H1 (cell line): ENCODE data around the gene CST6. TPM values are rescaled to one million over a fixed set of nuclear protein-coding genes. Genes with fewer than 3 reads are reported as not detected.

Experiments used
- CTCF ChIA-PET: fragments of 300-600 bp; sonication (Branson Sonifier 250); formaldehyde crosslinking; loops from one replicate; lab custom pipeline; 2021; ENCODE audit not compliant: partially characterized antibody; lab: Charles Lee
- POLR2A ChIA-PET: fragments of 300-600 bp; sonication (Branson Sonifier 250); formaldehyde crosslinking; loops from one replicate; lab custom pipeline; 2021; ENCODE audit warnings: inconsistent platforms; ENCODE audit not compliant: partially characterized antibody; lab: Charles Lee
- DNase-seq, 2 experiments: peaks; one replicate each; pipeline versions ENCODE4 v3.0.0 to v3.0.0-alpha.2; 2010 to 2022; ENCODE audit warnings: low spot score in 2 of 2, low read depth in 1 of 2, mixed read lengths in 1 of 2
- FAIRE-seq: peaks from 2 replicates; lab custom pipeline; 2011; peaks lifted over from hg19 to GRCh38; lab: Jason Lieb, UNC
- H2AFZ ChIP-seq: 2 replicates; pipeline ENCODE4 v1.8.1; 2012; ENCODE audit warnings: low read length, inconsistent platforms
- H2AK5ac ChIP-seq: 2 replicates; pipeline ENCODE4 v1.6.1; 2013; ENCODE audit warnings: low read depth, low read length
- H2BK120ac ChIP-seq: replicated peaks from 2 replicates; pipeline ENCODE3; 2013; ENCODE audit warnings: low read depth, low read length, inconsistent platforms
- H2BK12ac ChIP-seq: 2 replicates; pipeline ENCODE4 v1.6.1; 2013; ENCODE audit warnings: low read depth, low read length
- H2BK15ac ChIP-seq: 2 replicates; pipeline ENCODE4 v1.6.1; 2013; ENCODE audit warnings: low read length
- H2BK20ac ChIP-seq: 2 replicates; pipeline ENCODE4 v1.6.1; 2013; ENCODE audit warnings: low read length
- H2BK5ac ChIP-seq: 2 replicates; pipeline ENCODE4 v1.6.1; 2013; ENCODE audit warnings: low read depth, low read length
- H3K14ac ChIP-seq: 2 replicates; pipeline ENCODE4 v1.6.1; 2013; ENCODE audit warnings: inconsistent platforms; ENCODE audit not compliant: insufficient read length
- H3K18ac ChIP-seq: 2 replicates; pipeline ENCODE4 v1.6.1; 2013; ENCODE audit warnings: low read length; ENCODE audit errors: extremely low read depth
- H3K23ac ChIP-seq: 2 replicates; pipeline ENCODE4 v1.6.1; 2013; ENCODE audit warnings: inconsistent platforms; ENCODE audit not compliant: insufficient read length
- H3K23me2 ChIP-seq: 2 replicates; pipeline ENCODE4 v1.6.1; 2013; ENCODE audit warnings: low read depth, low read length
- H3K27ac ChIP-seq: 2 replicates; pipeline ENCODE4 v1.6.1; 2011; ENCODE audit warnings: low read depth, low read length, inconsistent platforms
- H3K27me3 ChIP-seq, 4 experiments: replicated peaks in 1 of 4; 1 replicate in 1 of 4; 2 replicates in 3 of 4; pipeline versions ENCODE4 v1.6.1 to v1.8.1; 2011 to 2013; ENCODE audit warnings: low read length in 3 of 4, mild to moderate bottlenecking in 3 of 4, inconsistent platforms in 2 of 4, mixed read lengths in 2 of 4, moderate library complexity in 1 of 4; ENCODE audit not compliant: control insufficient read depth in 3 of 4, insufficient read depth in 3 of 4; ENCODE audit errors: extremely low read depth in 1 of 4
- H3K36me3 ChIP-seq, 4 experiments: 2 replicates each; pipeline versions ENCODE4 v1.6.1 to v1.8.1; 2011 to 2013; ENCODE audit warnings: mild to moderate bottlenecking in 4 of 4, low read length in 3 of 4, moderate library complexity in 2 of 4, control low read depth in 1 of 4, inconsistent platforms in 1 of 4; ENCODE audit not compliant: insufficient read depth in 4 of 4, control insufficient read depth in 2 of 4
- H3K4ac ChIP-seq: replicated peaks from 2 replicates; pipeline ENCODE3; 2013; ENCODE audit warnings: low read length, low read depth, mixed read lengths, inconsistent platforms; ENCODE audit not compliant: insufficient read length
- H3K4me1 ChIP-seq, 4 experiments: replicated peaks in 1 of 4; 1 replicate in 1 of 4; 2 replicates in 3 of 4; pipeline versions ENCODE4 v1.6.1 to v1.8.1; 2011 to 2013; ENCODE audit warnings: low read length in 3 of 4, inconsistent platforms in 2 of 4, mixed read lengths in 1 of 4; ENCODE audit not compliant: insufficient read depth in 4 of 4, control insufficient read depth in 3 of 4
- H3K4me2 ChIP-seq, 2 experiments: 2 replicates each; pipeline versions ENCODE4 v1.6.1 to v1.8.1; 2011 to 2013; ENCODE audit warnings: low read depth in 2 of 2, low read length in 2 of 2, control low read depth in 1 of 2, inconsistent platforms in 1 of 2, mild to moderate bottlenecking in 1 of 2; ENCODE audit not compliant: insufficient read depth in 1 of 2
- H3K4me3 ChIP-seq, 4 experiments: fragments of 200-600, 300-600 bp in 1 of 4; sonication (generic), shearing (Covaris generic), sonication (Bioruptor Twin) in 1 of 4; 2 replicates each; pipeline versions ENCODE4 v1.5.1 to v1.8.1; 2011 to 2016; ENCODE audit warnings: low read length in 4 of 4, low read depth in 3 of 4, control low read depth in 2 of 4, inconsistent platforms in 2 of 4, mild to moderate bottlenecking in 2 of 4, mixed read lengths in 1 of 4, moderate library complexity in 1 of 4; ENCODE audit not compliant: insufficient read depth in 2 of 4; ENCODE audit errors: extremely low read depth in 1 of 4
- H3K56ac ChIP-seq: replicated peaks from 2 replicates; pipeline ENCODE3; 2013; ENCODE audit warnings: low read depth, mild to moderate bottlenecking, mixed read lengths, low read length, inconsistent platforms; ENCODE audit not compliant: insufficient read length
- H3K79me1 ChIP-seq: 2 replicates; pipeline ENCODE4 v1.6.1; 2013; ENCODE audit warnings: low read depth, low read length, control low read depth
- H3K79me2 ChIP-seq, 2 experiments: 2 replicates each; pipeline versions ENCODE4 v1.6.1 to v1.8.1; 2012 to 2013; ENCODE audit warnings: low read length in 2 of 2, mild to moderate bottlenecking in 2 of 2, inconsistent platforms in 1 of 2; ENCODE audit not compliant: insufficient read depth in 2 of 2, control insufficient read depth in 1 of 2
- H3K9ac ChIP-seq, 4 experiments: replicated peaks in 1 of 4; 1 replicate in 1 of 4; 2 replicates in 3 of 4; pipeline versions ENCODE4 v1.6.1 to v1.8.1; 2011 to 2013; ENCODE audit warnings: low read depth in 3 of 4, low read length in 3 of 4, control low read depth in 2 of 4, mild to moderate bottlenecking in 2 of 4, moderate library complexity in 2 of 4, inconsistent platforms in 1 of 4; ENCODE audit errors: extremely low read depth in 1 of 4
- H3K9me3 ChIP-seq, 2 experiments: 2 replicates each; pipeline versions ENCODE4 v1.6.1 to v1.8.1; 2012 to 2013; ENCODE audit warnings: mild to moderate bottlenecking in 2 of 2, moderate library complexity in 2 of 2, control low read depth in 1 of 2, inconsistent platforms in 1 of 2, low read depth in 1 of 2, low read length in 1 of 2, mixed read lengths in 1 of 2; ENCODE audit not compliant: insufficient read depth in 2 of 2
- H4K20me1 ChIP-seq, 2 experiments: replicated peaks in 1 of 2; 2 replicates each; pipeline versions ENCODE3 to v1.8.1; 2011 to 2013; ENCODE audit warnings: inconsistent platforms in 2 of 2, low read length in 2 of 2, mild to moderate bottlenecking in 1 of 2; ENCODE audit not compliant: insufficient read depth in 2 of 2, control insufficient read depth in 1 of 2
- H4K5ac ChIP-seq: 2 replicates; pipeline ENCODE4 v1.6.1; 2013; ENCODE audit warnings: low read length, low read depth, mixed read lengths, inconsistent platforms; ENCODE audit not compliant: insufficient read length
- H4K8ac ChIP-seq: 2 replicates; pipeline ENCODE4 v1.8.0; 2013; ENCODE audit warnings: mild to moderate bottlenecking, moderate library complexity, low read length, inconsistent platforms; ENCODE audit not compliant: insufficient read depth; ENCODE audit errors: extremely low read depth
- H4K91ac ChIP-seq: replicated peaks from 2 replicates; pipeline ENCODE3; 2013; ENCODE audit warnings: low read length, mixed read lengths, inconsistent platforms; ENCODE audit not compliant: insufficient read length
- HDAC2 ChIP-seq, 2 experiments: fragments of 300-600 bp in 1 of 2; sonication (generic) in 1 of 2; IDR thresholded peaks; 2 replicates each; pipeline ENCODE4 v1.6.1; 2011 to 2012; ENCODE audit warnings: low read depth in 2 of 2, low read length in 2 of 2, mild to moderate bottlenecking in 2 of 2, moderate library complexity in 2 of 2, borderline replicate concordance in 1 of 2, inconsistent platforms in 1 of 2
- JUND ChIP-seq: IDR thresholded peaks from 2 replicates; pipeline ENCODE4 v1.6.1; 2011; ENCODE audit warnings: mild to moderate bottlenecking, improper control_type of control experiment, low read length
- KDM5A ChIP-seq: fragments of 200-600 bp; IDR thresholded peaks from 2 replicates; pipeline ENCODE4 v1.7.1; 2012; ENCODE audit warnings: mild to moderate bottlenecking, low read length, inconsistent platforms, mixed read lengths
- MAFK ChIP-seq: IDR thresholded peaks from 2 replicates; pipeline ENCODE4 v1.6.1; 2012; ENCODE audit warnings: low read depth, mild to moderate bottlenecking, improper control_type of control experiment, low read length
- RAD21 ChIP-seq, 2 experiments: IDR thresholded peaks in 1 of 2; conservative IDR thresholded peaks in 1 of 2; 2 replicates each; pipeline ENCODE4 v1.6.1; 2011; ENCODE audit warnings: low read depth in 2 of 2, low read length in 2 of 2, improper control_type of control experiment in 1 of 2, inconsistent platforms in 1 of 2, mild to moderate bottlenecking in 1 of 2, moderate library complexity in 1 of 2
- SIN3A ChIP-seq, 2 experiments: IDR thresholded peaks in 1 of 2; conservative IDR thresholded peaks in 1 of 2; 2 replicates each; pipeline ENCODE4 v1.6.1; 2011 to 2012; ENCODE audit warnings: low read length in 2 of 2, improper control_type of control experiment in 1 of 2, low read depth in 1 of 2, mild to moderate bottlenecking in 1 of 2
- SP1 ChIP-seq: IDR thresholded peaks from 2 replicates; pipeline ENCODE4 v1.6.1; 2011; ENCODE audit warnings: low read depth, low read length
- SP2 ChIP-seq: IDR thresholded peaks from 2 replicates; pipeline ENCODE4 v1.6.1; 2012; ENCODE audit warnings: mild to moderate bottlenecking, low read length, inconsistent platforms
- SP4 ChIP-seq: IDR thresholded peaks from 2 replicates; pipeline ENCODE4 v1.6.1; 2012; ENCODE audit warnings: low read length, inconsistent platforms
- WGBS, 2 experiments: shearing (Covaris generic) in 1 of 2; methylation state at CpG; one replicate each; pipeline versions ENCODE4 v1.1.6 to v1.1.7; 2013 to 2015; ENCODE audit warnings: low lambda C conversion rate in 2 of 2, mixed read lengths in 2 of 2, inconsistent platforms in 1 of 2, low coverage in 1 of 2, missing lambda C conversion rate in 1 of 2; ENCODE audit not compliant: insufficient replicate concordance in 2 of 2, insufficient coverage in 1 of 2, insufficient read length in 1 of 2; ENCODE audit errors: extremely low coverage in 1 of 2, missing lambda C conversion rate in 1 of 2; 5-methylcytosine and 5-hydroxymethylcytosine counted together
- polyA plus RNA-seq, 7 experiments: library from polyadenylated mRNA; depleted of rRNA in 3 of 7; stranded (reverse) in 5 of 7; unstranded in 2 of 7; fragments of >200 nt in 5 of 7; fragments of 200-250 nt in 2 of 7; gene quantifications; 1 replicate in 5 of 7; 2 replicates in 1 of 7; 4 replicates in 1 of 7; pipeline versions ENCODE4 v1.2.1 to v1.2.3, GENCODE V29; 2011 to 2013; ENCODE audit warnings: missing spikeins in 2 of 7, mixed read lengths in 2 of 7
- total RNA-seq: library from RNA; stranded (reverse); fragmentation: NEBNext Ultra II Directional; extraction: Animal tissue kit (Norgen Biotek cat#: 25700); gene quantifications from 2 replicates; pipeline ENCODE4 v1.2.1, GENCODE V29; 2021
- TF ChIP-seq, protein P1 (sequence below): IDR thresholded peaks from 2 replicates; pipeline ENCODE4 v1.6.1; 2012; ENCODE audit warnings: inconsistent platforms
- TF ChIP-seq, protein P2 (sequence below): IDR thresholded peaks from 2 replicates; pipeline ENCODE4 v1.6.1; 2012; ENCODE audit warnings: low read length, inconsistent platforms

The CST6 gene
- total and polyA plus RNA-seq, 2 of the 8 experiments (the other 6 are each of a cell fraction or from before 2014, with no cell fraction given): 1.6 to 7.6 TPM

DNA sequence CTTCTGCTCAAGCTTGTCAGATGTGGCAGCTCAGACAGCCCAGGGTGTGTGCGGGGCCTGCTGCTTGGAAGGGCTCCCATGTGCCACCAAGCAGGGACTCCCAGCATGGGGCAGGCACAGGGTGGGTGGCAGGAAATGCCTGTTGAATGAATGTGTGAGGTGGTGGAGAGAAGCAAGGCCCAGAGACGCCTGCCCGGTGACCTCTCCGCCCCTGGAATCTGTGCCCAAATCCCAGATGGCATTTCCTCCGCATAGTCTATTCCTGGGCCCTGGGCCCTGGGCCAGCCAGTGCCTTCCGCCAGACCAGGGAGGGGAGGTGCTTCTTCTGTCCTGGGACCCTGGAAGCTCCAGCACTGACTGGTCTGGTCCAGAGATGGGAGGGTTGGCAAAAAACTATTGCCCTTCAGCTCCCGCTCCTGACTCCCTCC is 3.7 kb downstream of the CST6 start:
- no peak overlapping the region for H2BK20ac ChIP-seq
- H3K79me2 ChIP-seq: no peaks in the 10 kb centered on the region
- H4K91ac ChIP-seq: no peak overlapping the region
- H2AFZ ChIP-seq: no peak overlapping the region
- no peak overlapping the region for H2BK12ac ChIP-seq
- no peak overlapping the region for H3K56ac ChIP-seq
- DNase-seq: no peak
- H3K4ac ChIP-seq: no peak overlapping the region
- no peak overlapping the region for H3K23ac ChIP-seq
- H4K20me1 ChIP-seq: no peaks in the 10 kb centered on the region
- POLR2A ChIA-PET: interaction anchor here (1.1 to 1.2 kb wide), 2 partner anchors 13 to 295 kb away, joined by 3 to 5 read pairs; partner anchors contain the start of genes BANF1, EIF1AD and RNASEH2C
- CTCF ChIA-PET: interaction anchor here (1.1 to 1.6 kb wide), 3 partner anchors 9 to 131 kb away, joined by 3 to 4 read pairs (median 3); partner anchors contain the start of gene FIBP
- H2AK5ac ChIP-seq: no peak overlapping the region
- peaks cover 0 to 8% (median 5%) of the 10 kb centered on the region in 4 experiments; a peak in 5 of 7 replicates for H3K4me1 ChIP-seq
- H3K23me2 ChIP-seq: peaks cover 2% of the 10 kb centered on the region; the same call in 1 of the 2 replicates
- no peak overlapping the region for H4K5ac ChIP-seq
- no peak overlapping the region for H3K4me2 ChIP-seq
- no peak overlapping the region for H2BK120ac ChIP-seq
- H3K36me3 ChIP-seq: no peaks in the 10 kb centered on the region
- no peak for FAIRE-seq
- no peak overlapping the region for H3K27ac ChIP-seq
- H3K27me3 ChIP-seq: peaks cover 6 to 27% (median 23%) of the 10 kb centered on the region in 4 experiments
- no peaks in the 10 kb centered on the region for H3K9me3 ChIP-seq
- no peaks in the 10 kb centered on the region for H3K79me1 ChIP-seq
- no peak overlapping the region for H3K4me3 ChIP-seq
- no peak overlapping the region for H2BK5ac ChIP-seq
- no peak overlapping the region for H3K18ac ChIP-seq
- H2BK15ac ChIP-seq: no peak overlapping the region
- H3K9ac ChIP-seq: no peak overlapping the region
- no peak overlapping the region for H4K8ac ChIP-seq
- no peak overlapping the region for H3K14ac ChIP-seq
- 97% methylated on average over 7 of the region's 7 CpGs; no CpG with 5 or more reads in 1 of the 2 experiments for WGBS, 2 experiments
- no peak for TF ChIP-seq SP4
- TF ChIP-seq MAFK: no peak
- TF ChIP-seq SIN3A (conservative IDR thresholded peaks at IDR 0.05 in 1 of 2, IDR thresholded peaks at IDR 0.05 in 1 of 2; ENCODE audit: low read depth in 1 of 2, low read length in 2 of 2): no peak
- TF ChIP-seq HDAC2 (IDR thresholded peaks at IDR 0.05; ENCODE audit: borderline replicate concordance in 1 of 2, low read depth in 2 of 2, low read length in 2 of 2): no peak
- no peak for TF ChIP-seq SP1
- TF ChIP-seq, protein P1, sequence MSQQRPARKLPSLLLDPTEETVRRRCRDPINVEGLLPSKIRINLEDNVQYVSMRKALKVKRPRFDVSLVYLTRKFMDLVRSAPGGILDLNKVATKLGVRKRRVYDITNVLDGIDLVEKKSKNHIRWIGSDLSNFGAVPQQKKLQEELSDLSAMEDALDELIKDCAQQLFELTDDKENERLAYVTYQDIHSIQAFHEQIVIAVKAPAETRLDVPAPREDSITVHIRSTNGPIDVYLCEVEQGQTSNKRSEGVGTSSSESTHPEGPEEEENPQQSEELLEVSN: no peak
- no peak for TF ChIP-seq RAD21 (IDR thresholded peaks at IDR 0.05 in 1 of 2, conservative IDR thresholded peaks at IDR 0.05 in 1 of 2; ENCODE audit: low read depth in 2 of 2, low read length in 2 of 2)
- TF ChIP-seq SP2: no peak
- TF ChIP-seq JUND: no peak
- TF ChIP-seq, protein P2, sequence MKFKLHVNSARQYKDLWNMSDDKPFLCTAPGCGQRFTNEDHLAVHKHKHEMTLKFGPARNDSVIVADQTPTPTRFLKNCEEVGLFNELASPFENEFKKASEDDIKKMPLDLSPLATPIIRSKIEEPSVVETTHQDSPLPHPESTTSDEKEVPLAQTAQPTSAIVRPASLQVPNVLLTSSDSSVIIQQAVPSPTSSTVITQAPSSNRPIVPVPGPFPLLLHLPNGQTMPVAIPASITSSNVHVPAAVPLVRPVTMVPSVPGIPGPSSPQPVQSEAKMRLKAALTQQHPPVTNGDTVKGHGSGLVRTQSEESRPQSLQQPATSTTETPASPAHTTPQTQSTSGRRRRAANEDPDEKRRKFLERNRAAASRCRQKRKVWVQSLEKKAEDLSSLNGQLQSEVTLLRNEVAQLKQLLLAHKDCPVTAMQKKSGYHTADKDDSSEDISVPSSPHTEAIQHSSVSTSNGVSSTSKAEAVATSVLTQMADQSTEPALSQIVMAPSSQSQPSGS: no peak
- no peak for TF ChIP-seq KDM5A
